B cell (primary cell): ENCODE results near the gene TOP2A. TPM values are rescaled to one million over a fixed set of nuclear protein-coding genes. Genes with fewer than 3 reads are reported as not detected.

Source experiments
- ATAC-seq: fragments of 200-7000 bp; cut with Tn5 transposase; one replicate; pipeline ENCODE4 v1.10.0; 2021; ENCODE audit warnings: low read depth, mild to moderate bottlenecking, moderate number of reproducible peaks, moderate library complexity
- CTCF ChIA-PET: fragments of 350-600 bp; sonication (Branson Sonifier 250); formaldehyde crosslinking; loops from one replicate; lab custom pipeline; 2021; ENCODE audit warnings: antibody characterized with exemption, inconsistent platforms; lab: Charles Lee
- POLR2A ChIA-PET: fragments of 350-600 bp; sonication (Branson Sonifier 250); formaldehyde crosslinking; loops from one replicate; lab custom pipeline; 2021; ENCODE audit warnings: antibody characterized with exemption; lab: Charles Lee
- DNase-seq: peaks from one replicate; pipeline ENCODE4 v3.0.0; 2013
- H2AFZ ChIP-seq: 2 replicates; pipeline ENCODE4 v1.6.1; 2012; ENCODE audit warnings: mild to moderate bottlenecking, low read depth, low read length; ENCODE audit not compliant: insufficient read depth, poor library complexity, severe bottlenecking
- H3K27ac ChIP-seq, 2 donors: 1 replicate in 1 of 2; 2 replicates in 1 of 2; pipeline ENCODE4 v1.5.1; 2012 to 2013; ENCODE audit warnings: low read length in 2 of 2, mild to moderate bottlenecking in 2 of 2, moderate library complexity in 1 of 2
- H3K27me3 ChIP-seq, 4 experiments: fragments of 200-600 bp in 1 of 4; sonication (generic) in 1 of 4; replicated peaks in 1 of 4; 1 replicate in 2 of 4; 2 replicates in 2 of 4; pipeline versions ENCODE4 v1.6.1 to v1.7.0; 2013 to 2016; ENCODE audit warnings: low read length in 3 of 4, mild to moderate bottlenecking in 2 of 4, mixed read lengths in 1 of 4, moderate library complexity in 1 of 4; ENCODE audit not compliant: insufficient read depth in 4 of 4, control insufficient read depth in 3 of 4; ENCODE audit errors: control extremely low read depth in 1 of 4
- H3K36me3 ChIP-seq, 2 experiments: replicated peaks in 1 of 2; 1 replicate in 1 of 2; 2 replicates in 1 of 2; pipeline versions ENCODE4 v1.6.1 to v1.7.1; 2013; ENCODE audit warnings: low read length in 1 of 2; ENCODE audit not compliant: insufficient read depth in 2 of 2, control insufficient read depth in 1 of 2; ENCODE audit errors: control extremely low read depth in 1 of 2, extremely low read depth in 1 of 2
- H3K4me1 ChIP-seq, 2 donors: fragments of 200-600 bp in 1 of 2; sonication (generic) in 1 of 2; 1 replicate in 1 of 2; 2 replicates in 1 of 2; pipeline versions ENCODE4 v1.5.1 to v1.6.1; 2013 to 2017; ENCODE audit warnings: low read length in 2 of 2; ENCODE audit not compliant: control insufficient read depth in 2 of 2, insufficient read depth in 2 of 2
- H3K4me2 ChIP-seq: replicated peaks from 2 replicates; pipeline ENCODE3; 2012; ENCODE audit warnings: mild to moderate bottlenecking, low read depth, low read length; ENCODE audit not compliant: poor library complexity, severe bottlenecking
- H3K4me3 ChIP-seq, 5 experiments: fragments of 200-600 bp in 1 of 5; sonication (generic) in 1 of 5; 1 replicate in 3 of 5; 2 replicates in 2 of 5; pipeline versions ENCODE4 v1.5.1 to v1.7.0; 2011 to 2016; ENCODE audit warnings: low read length in 4 of 5, mild to moderate bottlenecking in 4 of 5, low read depth in 2 of 5, control low read depth in 1 of 5, moderate library complexity in 1 of 5; ENCODE audit not compliant: insufficient read depth in 1 of 5; ENCODE audit errors: control extremely low read depth in 1 of 5, extremely low read depth in 1 of 5
- H3K79me2 ChIP-seq: fragments of 200-600 bp; sonication (generic); one replicate; pipeline ENCODE4 v1.6.0; 2016; ENCODE audit warnings: low read length; ENCODE audit not compliant: control insufficient read depth, insufficient read depth
- H3K9ac ChIP-seq: fragments of 200-600 bp; sonication (generic); 2 replicates; pipeline ENCODE4 v1.6.1; 2017; ENCODE audit warnings: mild to moderate bottlenecking, low read length, moderate library complexity
- H3K9me3 ChIP-seq, 3 donors: one replicate each; pipeline versions ENCODE4 v1.6.1 to v1.7.1; 2013; ENCODE audit warnings: low read length in 2 of 3; ENCODE audit not compliant: control insufficient read depth in 2 of 3, insufficient read depth in 1 of 3; ENCODE audit errors: control extremely low read depth in 1 of 3
- H4K20me1 ChIP-seq: 2 replicates; pipeline ENCODE4 v1.6.0; 2012; ENCODE audit warnings: mild to moderate bottlenecking, low read length; ENCODE audit not compliant: insufficient read depth, control insufficient read depth, poor library complexity, severe bottlenecking
- H3K27ac Mint-ChIP-seq: one replicate; pipeline ENCODE4 v1.8.0; 2021; ENCODE audit warnings: mixed read lengths
- H3K27me3 Mint-ChIP-seq: one replicate; pipeline ENCODE4 v1.8.0; 2021; ENCODE audit warnings: mixed read lengths
- H3K4me1 Mint-ChIP-seq: one replicate; pipeline ENCODE4 v1.8.0; 2021; ENCODE audit warnings: mixed read lengths
- H3K4me3 Mint-ChIP-seq: one replicate; pipeline ENCODE4 v1.8.0; 2021; ENCODE audit warnings: mixed read lengths
- H3K9me3 Mint-ChIP-seq: one replicate; pipeline ENCODE4 v1.8.0; 2022; ENCODE audit warnings: mixed read lengths; ENCODE audit not compliant: insufficient read depth
- CTCF ChIP-seq: fragments of 200-600 bp; IDR thresholded peaks from one replicate; pipeline ENCODE4 v1.8.0; 2022; ENCODE audit warnings: antibody characterized with exemption, mild to moderate bottlenecking
- EZH2 ChIP-seq: IDR thresholded peaks from 2 replicates; pipeline ENCODE4 v1.6.1; 2012; ENCODE audit warnings: borderline replicate concordance, low read depth, mild to moderate bottlenecking, moderate library complexity, low read length; ENCODE audit not compliant: insufficient read depth, poor library complexity, severe bottlenecking
- WGBS: methylation state at CpG from one replicate; pipeline ENCODE4 v1.1.5; 2013; ENCODE audit warnings: missing lambda C conversion rate; ENCODE audit not compliant: insufficient coverage; 5-methylcytosine and 5-hydroxymethylcytosine counted together
- intact Hi-C: fragments of 100-400 bp; cut with micrococcal nuclease; formaldehyde crosslinking; loops from one replicate; pipeline ENCODE4 v1.10.0; 2022
- polyA plus RNA-seq: library from polyadenylated mRNA; depleted of rRNA; stranded (reverse); fragments of >200 nt; gene quantifications from 2 replicates; pipeline ENCODE4 v1.2.3, GENCODE V29; 2012
- total RNA-seq, 2 donors: library from RNA; stranded (reverse); fragments of 120-200 nt in 1 of 2; gene quantifications; 1 replicate in 1 of 2; 2 replicates in 1 of 2; pipeline versions ENCODE4 v1.2.3 to v1.2.4, GENCODE V29; 2013 to 2022

Gene TOP2A
- total and polyA plus RNA-seq, 2 donors (not counting 1 experiment from before 2014, with no cell fraction given): 0.36 to 3.1 TPM

- H3K4me3 ChIP-seq: peak overlapping the region; percentile 51 to 84 (median 71)
- peaks cover 22% of the 10 kb centered on the region for H4K20me1 ChIP-seq
- H3K36me3 ChIP-seq: peaks cover 3 to 6% of the 10 kb centered on the region in 2 experiments
- DNase-seq: peak; percentile 95
- Mint-ChIP-seq H3K4me3 (peak overlapping the region; percentile 91), H3K27me3 (no peaks in the 10 kb centered on the region), H3K9me3 (no peaks in the 10 kb centered on the region), H3K27ac (peak overlapping the region; percentile 92), H3K4me1 (peaks cover 74% of the 10 kb centered on the region)
- H3K27me3 ChIP-seq: no peaks in the 10 kb centered on the region
- CTCF ChIA-PET: interaction anchor here (0.5 to 8.3 kb wide), 9 partner anchors 9 to 228 kb away, joined by 3 to 119 read pairs (median 6); no protein-coding TSS in a partner anchor
- TF ChIP-seq EZH2: no peak
- TF ChIP-seq CTCF: no peak
- H3K4me1 ChIP-seq: peaks cover 70 to 85% of the 10 kb centered on the region in 2 donors
- peak; percentile 76 for ATAC-seq
- no peak overlapping the region for H2AFZ ChIP-seq
- H3K27ac ChIP-seq: peak overlapping the region; percentile 67 to 88
- intact Hi-C loops: loop anchor here (1.0 kb wide), 5 partner anchors 11 to 38 kb away; no protein-coding TSS in a partner anchor
- peak overlapping the region; percentile 91 for H3K9ac ChIP-seq
- peaks cover 96% of the 10 kb centered on the region for H3K79me2 ChIP-seq
- peak overlapping the region; percentile 100 for H3K4me2 ChIP-seq
- under 1% methylated on average over 46 of the region's 55 CpGs for WGBS
- POLR2A ChIA-PET: interaction anchor here (0.6 to 8.4 kb wide), 4 partner anchors 10 to 201 kb away, joined by 3 to 96 read pairs (median 4); partner anchors contain the start of gene CASC3
- no peaks in the 10 kb centered on the region for H3K9me3 ChIP-seq
These were observed 76.6 kb downstream of the TOP2A start for GRCh38 chr17:40340880-40341807.
